Left renal cortex interstitium (tissue), 4 donors: ENCODE results near the gene CNOT8. TPM values are rescaled to one million over a fixed set of nuclear protein-coding genes. Genes with fewer than 3 reads are reported as not detected.
"Not testable (repeated sequence)": the region's sequence is repeated elsewhere in the genome, so short reads cannot be mapped to it uniquely, and the experiment has no call there.

Experiments used
- DNase-seq, 4 donors: peaks; one replicate each; pipeline ENCODE4 v3.0.0-alpha.2; 2013; ENCODE audit warnings: low read depth in 4 of 4, low spot score in 2 of 4, missing footprints in 1 of 4
- polyA plus RNA-seq, 4 donors: library from polyadenylated mRNA; unstranded; fragments of 120-200 nt; gene quantifications; one replicate each; pipeline ENCODE4 v1.2.1, GENCODE V29; 2013; ENCODE audit not compliant: insufficient read length in 4 of 4

CNOT8 gene
- 10 to 100 TPM; 72.7 to 82.3 (median 77.3) TPM for polyA plus RNA-seq

GRCh38 chr5:154858297-154858971 lies at the start of gene CNOT8:
Gene CNOT8 (plus strand): TSS chr5:154858627. CDS start chr5:154863279, 4,652 bp downstream.
- DNase-seq = peak; percentile 41 to 96 (median 94)

- no peak for DNase-seq
Observed at GRCh38 chr5:154811239-154811638, 47.2 kb upstream of the CNOT8 start.

- DNase-seq = peak; percentile 9 to 28 (median 10)
Observed at GRCh38 chr5:154811653-154812465, 46.6 kb upstream of the CNOT8 start.

GRCh38 chr5:154813158-154813557 lies 45.3 kb upstream of the CNOT8 start:
- DNase-seq = no peak

GRCh38 chr5:154813736-154814135 lies 44.7 kb upstream of the CNOT8 start:
- DNase-seq = no peak

GRCh38 chr5:154815025-154815424 lies 43.4 kb upstream of the CNOT8 start:
- no peak for DNase-seq

- DNase-seq = no peak
Observed at GRCh38 chr5:154815684-154816247, 42.7 kb upstream of the CNOT8 start.

GRCh38 chr5:154816891-154817492 lies 41.4 kb upstream of the CNOT8 start:
- DNase-seq = no peak

GRCh38 chr5:154817815-154818214 lies 40.6 kb upstream of the CNOT8 start:
- DNase-seq = no peak

GRCh38 chr5:154818471-154819116 lies 39.8 kb upstream of the CNOT8 start:
- DNase-seq = no peak

GRCh38 chr5:154819546-154819945 lies 38.9 kb upstream of the CNOT8 start:
- no peak for DNase-seq

GRCh38 chr5:154820383-154820782 lies 38.0 kb upstream of the CNOT8 start:
- DNase-seq = no peak

- DNase-seq = not testable (repeated sequence)
Observed at GRCh38 chr5:154822896-154823295, 35.5 kb upstream of the CNOT8 start.

- DNase-seq = no peak
Observed at GRCh38 chr5:154823605-154824004, 34.8 kb upstream of the CNOT8 start.

GRCh38 chr5:154824070-154824469 lies 34.4 kb upstream of the CNOT8 start:
- DNase-seq = no peak

GRCh38 chr5:154829181-154829588 lies 29.2 kb upstream of the CNOT8 start:
- DNase-seq = no peak

- DNase-seq = no peak
Observed at GRCh38 chr5:154829589-154830218, 28.7 kb upstream of the CNOT8 start.

GRCh38 chr5:154830219-154830595 lies 28.2 kb upstream of the CNOT8 start:
- no peak for DNase-seq

GRCh38 chr5:154830596-154830995 lies 27.8 kb upstream of the CNOT8 start:
- no peak for DNase-seq

GRCh38 chr5:154831451-154831850 lies 27.0 kb upstream of the CNOT8 start:
- no peak for DNase-seq
